ENCODE results near the gene ZSWIM3. TPM values are rescaled to one million over a fixed set of nuclear protein-coding genes. Genes with fewer than 3 reads are reported as not detected.
A peak's percentile ranks its signal among the peaks of the same experiment; 100 is the strongest.

The ZSWIM3 gene
- total RNA-seq, 1 experiment from 2014 or later: 1.4 TPM

- Mint-ChIP-seq H3K4me1 (ENCODE audit: insufficient read depth, unreplicated experiment) (no peaks in the 10 kb centered on the region), H3K4me3 (ENCODE audit: unreplicated experiment) (no peak overlapping the region), H3K27ac (ENCODE audit: low read depth, unreplicated experiment) (no peak overlapping the region), H3K9me3 (ENCODE audit: unreplicated experiment) (no peaks in the 10 kb centered on the region), H3K36me3 (ENCODE audit: insufficient read depth, unreplicated experiment) (peaks cover 36% of the 10 kb centered on the region), H3K27me3 (ENCODE audit: insufficient read depth, unreplicated experiment) (no peaks in the 10 kb centered on the region)
- CTCF ChIA-PET: interaction anchor here (1.7 kb wide), 1 partner anchor 12 kb away, joined by 4 read pairs; no protein-coding TSS in a partner anchor
- POLR2A ChIA-PET: interaction anchor here (0.5 to 1.2 kb wide), 3 partner anchors 8 to 352 kb away, joined by 3 to 4 read pairs (median 3); partner anchors contain the start of gene SNX21
- DNase-seq (ENCODE audit: unreplicated experiment): no peak
- intact Hi-C loops (cut with micrococcal nuclease): no loop called here
- BruUV-seq (replicated peaks): no TSS peak
- TF ChIP-seq, protein P1, sequence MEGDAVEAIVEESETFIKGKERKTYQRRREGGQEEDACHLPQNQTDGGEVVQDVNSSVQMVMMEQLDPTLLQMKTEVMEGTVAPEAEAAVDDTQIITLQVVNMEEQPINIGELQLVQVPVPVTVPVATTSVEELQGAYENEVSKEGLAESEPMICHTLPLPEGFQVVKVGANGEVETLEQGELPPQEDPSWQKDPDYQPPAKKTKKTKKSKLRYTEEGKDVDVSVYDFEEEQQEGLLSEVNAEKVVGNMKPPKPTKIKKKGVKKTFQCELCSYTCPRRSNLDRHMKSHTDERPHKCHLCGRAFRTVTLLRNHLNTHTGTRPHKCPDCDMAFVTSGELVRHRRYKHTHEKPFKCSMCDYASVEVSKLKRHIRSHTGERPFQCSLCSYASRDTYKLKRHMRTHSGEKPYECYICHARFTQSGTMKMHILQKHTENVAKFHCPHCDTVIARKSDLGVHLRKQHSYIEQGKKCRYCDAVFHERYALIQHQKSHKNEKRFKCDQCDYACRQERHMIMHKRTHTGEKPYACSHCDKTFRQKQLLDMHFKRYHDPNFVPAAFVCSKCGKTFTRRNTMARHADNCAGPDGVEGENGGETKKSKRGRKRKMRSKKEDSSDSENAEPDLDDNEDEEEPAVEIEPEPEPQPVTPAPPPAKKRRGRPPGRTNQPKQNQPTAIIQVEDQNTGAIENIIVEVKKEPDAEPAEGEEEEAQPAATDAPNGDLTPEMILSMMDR (IDR thresholded peaks at IDR 0.05; ENCODE audit: unreplicated experiment): no peak
Observed at GRCh38 chr20:45850926-45851325, 6.5 kb upstream of the ZSWIM3 start.

DNA sequence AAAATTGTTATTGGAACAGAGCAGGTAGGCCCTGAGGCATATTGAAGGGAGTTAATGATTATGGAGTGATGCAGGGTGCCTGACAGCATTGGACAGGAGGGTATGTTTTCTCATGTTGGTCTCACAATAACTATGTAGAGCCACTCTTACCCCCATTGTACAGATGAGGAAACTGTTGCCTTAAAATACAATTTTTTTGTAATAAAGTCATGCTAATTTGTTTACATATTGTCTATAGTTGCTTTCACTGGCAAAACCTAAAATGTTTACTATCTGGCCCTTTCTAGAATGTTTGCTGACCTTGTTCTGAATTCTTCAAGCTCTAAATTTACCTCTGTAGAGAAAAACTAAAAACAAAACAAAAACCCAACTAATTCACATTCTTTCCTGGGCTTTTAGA, 5.9 kb upstream of the ZSWIM3 start:
- CTCF ChIA-PET: interaction anchor here (0.6 to 1.7 kb wide), 2 partner anchors 12 to 63 kb away, joined by 3 to 4 read pairs; no protein-coding TSS in a partner anchor
- no peak overlapping the region for H3K27ac Mint-ChIP-seq (ENCODE audit: low read depth, unreplicated experiment)
- DNase-seq (ENCODE audit: unreplicated experiment): no peak
- intact Hi-C loops (cut with micrococcal nuclease): no loop called here
- BruUV-seq (replicated peaks): no TSS peak
- TF ChIP-seq, protein P1 (IDR thresholded peaks at IDR 0.05; ENCODE audit: unreplicated experiment): no peak
- H3K36me3 Mint-ChIP-seq (ENCODE audit: insufficient read depth, unreplicated experiment): peaks cover 30% of the 10 kb centered on the region
- no peak overlapping the region for H3K4me3 Mint-ChIP-seq (ENCODE audit: unreplicated experiment)
- H3K27me3 Mint-ChIP-seq (ENCODE audit: insufficient read depth, unreplicated experiment): no peaks in the 10 kb centered on the region
- no peaks in the 10 kb centered on the region for H3K9me3 Mint-ChIP-seq (ENCODE audit: unreplicated experiment)
- H3K4me1 Mint-ChIP-seq (ENCODE audit: insufficient read depth, unreplicated experiment): no peaks in the 10 kb centered on the region
- POLR2A ChIA-PET: interaction anchor here (1.0 to 1.2 kb wide), 2 partner anchors 9 to 18 kb away, joined by 3 to 4 read pairs; partner anchors contain the start of gene SNX21

GRCh38 chr20:45852326-45852725, 5.1 kb upstream of the ZSWIM3 start:
- Mint-ChIP-seq H3K27me3 (ENCODE audit: insufficient read depth, unreplicated experiment) (no peaks in the 10 kb centered on the region), H3K36me3 (ENCODE audit: insufficient read depth, unreplicated experiment) (peaks cover 34% of the 10 kb centered on the region), H3K9me3 (ENCODE audit: unreplicated experiment) (no peaks in the 10 kb centered on the region), H3K4me1 (ENCODE audit: insufficient read depth, unreplicated experiment) (no peaks in the 10 kb centered on the region), H3K27ac (ENCODE audit: low read depth, unreplicated experiment) (no peak overlapping the region), H3K4me3 (ENCODE audit: unreplicated experiment) (no peak overlapping the region)
- POLR2A ChIA-PET: interaction anchor here (0.7 to 1.7 kb wide), 4 partner anchors 16 to 183 kb away, joined by 3 to 8 read pairs (median 6); partner anchors contain the start of genes PCIF1 and ZSWIM1
- intact Hi-C loops (cut with micrococcal nuclease): no loop called here
- TF ChIP-seq, protein P1 (IDR thresholded peaks at IDR 0.05; ENCODE audit: unreplicated experiment): no peak
- CTCF ChIA-PET: interaction anchor here (0.6 to 1.8 kb wide), 8 partner anchors 14 to 135 kb away, joined by 3 to 6 read pairs (median 3); no protein-coding TSS in a partner anchor
- BruUV-seq (replicated peaks): no TSS peak
- DNase-seq (ENCODE audit: unreplicated experiment): no peak

DNA sequence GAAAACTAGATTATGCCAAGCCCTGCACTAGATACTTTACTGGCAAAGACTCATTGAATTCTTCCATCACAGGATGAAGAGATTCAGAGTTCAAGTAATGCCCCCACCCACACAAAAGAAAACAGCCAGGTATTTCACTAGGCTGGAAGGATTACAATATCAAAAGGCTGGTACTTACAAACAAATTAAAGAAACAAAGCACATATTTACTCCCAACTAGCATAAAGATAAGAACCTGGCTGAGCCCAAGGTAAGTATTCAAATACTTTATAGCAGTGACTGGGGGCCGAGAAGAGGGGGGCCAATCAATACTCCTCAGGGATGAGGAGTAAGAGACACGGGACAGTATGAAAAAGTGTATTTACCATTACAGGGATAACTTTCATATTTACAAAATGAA, 3.9 kb upstream of the ZSWIM3 start:
- Mint-ChIP-seq H3K36me3 (ENCODE audit: insufficient read depth, unreplicated experiment) (peaks cover 30% of the 10 kb centered on the region), H3K27me3 (ENCODE audit: insufficient read depth, unreplicated experiment) (no peaks in the 10 kb centered on the region), H3K9me3 (ENCODE audit: unreplicated experiment) (no peaks in the 10 kb centered on the region), H3K4me1 (ENCODE audit: insufficient read depth, unreplicated experiment) (no peaks in the 10 kb centered on the region), H3K27ac (ENCODE audit: low read depth, unreplicated experiment) (peak overlapping the region; percentile 12), H3K4me3 (ENCODE audit: unreplicated experiment) (no peak overlapping the region)
- POLR2A ChIA-PET: interaction anchor here (0.6 to 1.7 kb wide), 3 partner anchors 21 to 41 kb away, joined by 3 to 8 read pairs (median 3); partner anchors contain the start of gene ZSWIM1
- intact Hi-C loops (cut with micrococcal nuclease): no loop called here
- BruUV-seq (replicated peaks): no TSS peak
- no peak for DNase-seq (ENCODE audit: unreplicated experiment)
- TF ChIP-seq, protein P1 (IDR thresholded peaks at IDR 0.05; ENCODE audit: unreplicated experiment): no peak
- CTCF ChIA-PET: interaction anchor here (1.8 to 1.9 kb wide), 2 partner anchors 55 to 109 kb away, joined by 6 to 7 read pairs; no protein-coding TSS in a partner anchor
